Activated T-helper 1 cell treated with anti-CD3 and anti-CD28 coated beads, Interleukin-12 subunit alpha, Interleukin-12 subunit beta, Interleukin-2, Interleukin-4 antibody, amounts not matched to agents 30 ng/mL and 10 ng/mL and 1 ng/mL, durations not matched to agents 14 hours and 24 hours and 36 hours (primary cell): Measurements from ENCODE around the gene CRIP1. TPM values are rescaled to one million over a fixed set of nuclear protein-coding genes. Genes with fewer than 3 reads are reported as not detected.
A peak's percentile ranks its signal among the peaks of the same experiment; 100 is the strongest.

Experiments
- DNase-seq: peaks from one replicate; pipeline ENCODE4 v3.0.0; 2021; ENCODE audit warnings: low spot score
- H3K27ac Mint-ChIP-seq: one replicate; pipeline ENCODE4 v1.8.0; 2021; ENCODE audit warnings: mild to moderate bottlenecking, mixed read lengths
- H3K27me3 Mint-ChIP-seq: one replicate; pipeline ENCODE4 v1.8.0; 2022; ENCODE audit warnings: mild to moderate bottlenecking, moderate library complexity, mixed read lengths; ENCODE audit not compliant: insufficient read depth
- H3K36me3 Mint-ChIP-seq: one replicate; pipeline ENCODE4 v1.8.0; 2021; ENCODE audit warnings: low read depth, mixed read lengths
- H3K4me1 Mint-ChIP-seq: one replicate; pipeline ENCODE4 v1.8.0; 2021; ENCODE audit warnings: low read depth, mixed read lengths
- H3K4me3 Mint-ChIP-seq: one replicate; pipeline ENCODE4 v1.8.0; 2021; ENCODE audit warnings: mild to moderate bottlenecking, moderate library complexity, mixed read lengths
- H3K9me3 Mint-ChIP-seq: one replicate; pipeline ENCODE4 v1.8.0; 2021; ENCODE audit warnings: mixed read lengths
- intact Hi-C: fragments of 100-400 bp; cut with micrococcal nuclease; formaldehyde crosslinking; loops from one replicate; pipeline ENCODE4 v1.15.1; 2024
- total RNA-seq: library from RNA; stranded (reverse); gene quantifications from 2 replicates; pipeline ENCODE4 v1.2.3, GENCODE V29; 2022

CRIP1 gene
- total RNA-seq, 1 donor from 2014 or later, result 103 TPM

GRCh38 chr14:105476097-105476830 lies 10.4 kb upstream of the CRIP1 start:
- peaks cover 20% of the 10 kb centered on the region for H3K27me3 Mint-ChIP-seq
- peaks cover 6% of the 10 kb centered on the region for H3K4me1 Mint-ChIP-seq
- no peak overlapping the region for H3K27ac Mint-ChIP-seq
- no peak for DNase-seq
- intact Hi-C loops, result no loop called here
- H3K36me3 Mint-ChIP-seq, result peaks cover 2% of the 10 kb centered on the region
- H3K9me3 Mint-ChIP-seq, result no peaks in the 10 kb centered on the region
- peak overlapping the region; percentile 15 for H3K4me3 Mint-ChIP-seq

- Mint-ChIP-seq H3K27ac (peak overlapping the region; percentile 74), H3K4me3 (peak overlapping the region; percentile 15), H3K4me1 (peaks cover 11% of the 10 kb centered on the region), H3K27me3 (peaks cover 20% of the 10 kb centered on the region), H3K36me3 (peaks cover 2% of the 10 kb centered on the region), H3K9me3 (no peaks in the 10 kb centered on the region)
- intact Hi-C loops, result no loop called here
- DNase-seq, result no peak
These were observed 9.6 kb upstream of the CRIP1 start for GRCh38 chr14:105476831-105477659.

GRCh38 chr14:105477660-105478397 lies 8.9 kb upstream of the CRIP1 start:
- Mint-ChIP-seq H3K4me3 (no peak overlapping the region), H3K4me1 (peaks cover 16% of the 10 kb centered on the region), H3K36me3 (peaks cover 2% of the 10 kb centered on the region), H3K27me3 (peaks cover 22% of the 10 kb centered on the region), H3K9me3 (no peaks in the 10 kb centered on the region), H3K27ac (peak overlapping the region; percentile 74)
- intact Hi-C loops, result no loop called here
- no peak for DNase-seq

- no peak overlapping the region for H3K27ac Mint-ChIP-seq
- peaks cover 22% of the 10 kb centered on the region for H3K27me3 Mint-ChIP-seq
- intact Hi-C loops, result no loop called here
- H3K4me1 Mint-ChIP-seq, result peaks cover 16% of the 10 kb centered on the region
- no peak overlapping the region for H3K4me3 Mint-ChIP-seq
- H3K36me3 Mint-ChIP-seq, result peaks cover 2% of the 10 kb centered on the region
- no peak for DNase-seq
- H3K9me3 Mint-ChIP-seq, result no peaks in the 10 kb centered on the region
These were observed 8.1 kb upstream of the CRIP1 start for GRCh38 chr14:105478398-105479251.

GRCh38 chr14:105479431-105480158 lies 7.1 kb upstream of the CRIP1 start:
- intact Hi-C loops, result loop anchor here (2.0 to 10.0 kb wide), 3 partner anchors 49 to 535 kb away; partner anchors contain the start of gene BTBD6
- no peak for DNase-seq

GRCh38 chr14:105480199-105480746 lies 6.4 kb upstream of the CRIP1 start:
- no peak overlapping the region for H3K4me3 Mint-ChIP-seq
- intact Hi-C loops, result loop anchor here (2.0 to 10.0 kb wide), 3 partner anchors 49 to 535 kb away; partner anchors contain the start of gene BTBD6
- H3K27ac Mint-ChIP-seq, result peak overlapping the region; percentile 94

More at GRCh38 chr14:105479431-105480158, 7.1 kb upstream of the CRIP1 start:
- peaks cover 22% of the 10 kb centered on the region for H3K4me1 Mint-ChIP-seq
- no peaks in the 10 kb centered on the region for H3K9me3 Mint-ChIP-seq
- H3K27ac Mint-ChIP-seq, result peak overlapping the region; percentile 12
- no peak overlapping the region for H3K4me3 Mint-ChIP-seq
- H3K36me3 Mint-ChIP-seq, result peaks cover 2% of the 10 kb centered on the region
- peaks cover 22% of the 10 kb centered on the region for H3K27me3 Mint-ChIP-seq

GRCh38 chr14:105480807-105481801 lies 5.6 kb upstream of the CRIP1 start:
- DNase-seq, result peak; percentile 86
- Mint-ChIP-seq H3K27ac (peak overlapping the region; percentile 98), H3K4me3 (peak overlapping the region; percentile 65), H3K4me1 (peaks cover 30% of the 10 kb centered on the region), H3K9me3 (no peaks in the 10 kb centered on the region), H3K36me3 (peaks cover 2% of the 10 kb centered on the region), H3K27me3 (peaks cover 22% of the 10 kb centered on the region)
- intact Hi-C loops, result loop anchor here (2.0 to 10.0 kb wide), 3 partner anchors 48 to 534 kb away; partner anchors contain the start of gene BTBD6

More at GRCh38 chr14:105480199-105480746, 6.4 kb upstream of the CRIP1 start:
- H3K36me3 Mint-ChIP-seq, result peaks cover 2% of the 10 kb centered on the region
- H3K4me1 Mint-ChIP-seq, result peaks cover 24% of the 10 kb centered on the region
- H3K27me3 Mint-ChIP-seq, result peaks cover 22% of the 10 kb centered on the region
- H3K9me3 Mint-ChIP-seq, result no peaks in the 10 kb centered on the region
- DNase-seq, result no peak

GRCh38 chr14:105481886-105482457 lies 4.7 kb upstream of the CRIP1 start:
- Mint-ChIP-seq H3K4me3 (peak overlapping the region; percentile 64), H3K27ac (peak overlapping the region; percentile 98), H3K4me1 (peaks cover 30% of the 10 kb centered on the region), H3K27me3 (peaks cover 18% of the 10 kb centered on the region), H3K36me3 (peaks cover 2% of the 10 kb centered on the region), H3K9me3 (no peaks in the 10 kb centered on the region)
- DNase-seq, result peak; percentile 91
- intact Hi-C loops, result loop anchor here (1.0 to 10.0 kb wide), 4 partner anchors 9 to 533 kb away; partner anchors contain the start of genes BTBD6 and TEDC1

GRCh38 chr14:105482486-105483110 lies 4.1 kb upstream of the CRIP1 start:
- Mint-ChIP-seq H3K36me3 (no peaks in the 10 kb centered on the region), H3K4me1 (peaks cover 30% of the 10 kb centered on the region), H3K27me3 (peaks cover 14% of the 10 kb centered on the region), H3K4me3 (peak overlapping the region; percentile 64), H3K27ac (peak overlapping the region; percentile 98), H3K9me3 (no peaks in the 10 kb centered on the region)
- intact Hi-C loops, result loop anchor here (1.0 to 10.0 kb wide), 2 partner anchors 9 to 238 kb away; partner anchors contain the start of genes BTBD6 and TEDC1
- DNase-seq, result no peak
